Measurements from ENCODE around the gene ACOX3.

DNA sequence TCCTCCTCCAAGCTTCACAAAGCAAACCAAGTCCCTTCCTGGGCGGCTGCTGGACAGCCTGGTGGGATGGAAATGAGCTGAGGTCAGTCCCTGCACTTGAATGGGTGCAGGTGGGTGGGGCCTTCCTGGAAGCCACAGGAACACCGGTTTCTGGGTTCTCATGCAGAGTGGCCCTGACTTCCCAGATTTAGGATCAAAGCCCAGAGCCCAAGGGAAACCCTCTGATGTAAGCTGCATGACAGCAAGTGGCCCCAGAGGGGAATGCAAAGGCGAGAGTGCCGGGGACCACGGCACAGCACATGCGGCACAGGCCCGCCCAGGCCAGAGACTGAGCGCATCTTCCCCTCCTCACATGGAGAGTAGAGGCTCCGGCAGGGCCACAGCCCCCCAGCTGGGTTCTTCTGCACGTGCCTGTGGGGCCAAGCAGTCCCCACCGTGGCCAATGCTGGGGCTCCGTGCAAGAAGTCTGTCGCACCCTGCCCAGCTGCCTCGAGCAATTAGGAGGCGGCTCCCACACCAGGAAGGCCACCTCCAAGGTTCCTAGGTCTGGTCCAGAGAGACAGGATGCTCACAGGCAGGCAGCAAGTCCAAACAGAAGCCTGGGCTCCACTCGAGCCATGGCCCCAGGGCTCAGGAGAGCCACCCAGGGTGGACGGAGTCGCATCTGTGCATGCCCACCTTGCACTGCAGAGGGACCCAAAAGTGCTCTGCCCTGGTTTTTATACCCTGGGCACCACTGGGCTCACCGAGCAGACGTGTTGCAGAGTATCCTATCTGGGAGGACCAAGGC, 88.0 kb downstream of the ACOX3 start:
- TF ChIP-seq POLR2A (IDR thresholded peaks at IDR 0.05; ENCODE audit: low read depth) = no peak
- TF ChIP-seq, protein P1, sequence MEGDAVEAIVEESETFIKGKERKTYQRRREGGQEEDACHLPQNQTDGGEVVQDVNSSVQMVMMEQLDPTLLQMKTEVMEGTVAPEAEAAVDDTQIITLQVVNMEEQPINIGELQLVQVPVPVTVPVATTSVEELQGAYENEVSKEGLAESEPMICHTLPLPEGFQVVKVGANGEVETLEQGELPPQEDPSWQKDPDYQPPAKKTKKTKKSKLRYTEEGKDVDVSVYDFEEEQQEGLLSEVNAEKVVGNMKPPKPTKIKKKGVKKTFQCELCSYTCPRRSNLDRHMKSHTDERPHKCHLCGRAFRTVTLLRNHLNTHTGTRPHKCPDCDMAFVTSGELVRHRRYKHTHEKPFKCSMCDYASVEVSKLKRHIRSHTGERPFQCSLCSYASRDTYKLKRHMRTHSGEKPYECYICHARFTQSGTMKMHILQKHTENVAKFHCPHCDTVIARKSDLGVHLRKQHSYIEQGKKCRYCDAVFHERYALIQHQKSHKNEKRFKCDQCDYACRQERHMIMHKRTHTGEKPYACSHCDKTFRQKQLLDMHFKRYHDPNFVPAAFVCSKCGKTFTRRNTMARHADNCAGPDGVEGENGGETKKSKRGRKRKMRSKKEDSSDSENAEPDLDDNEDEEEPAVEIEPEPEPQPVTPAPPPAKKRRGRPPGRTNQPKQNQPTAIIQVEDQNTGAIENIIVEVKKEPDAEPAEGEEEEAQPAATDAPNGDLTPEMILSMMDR (IDR thresholded peaks at IDR 0.05) = no peak

All from esophagus muscularis mucosa (tissue), 3 donors.